ENCODE measurements around the gene FEM1C. TPM values are rescaled to one million over a fixed set of nuclear protein-coding genes. Genes with fewer than 3 reads are reported as not detected.

FEM1C gene
- total RNA-seq, 4 donors from 2014 or later, result 32.0 to 73.9 (median 44.7) TPM

GRCh38 chr5:115471345-115472063 is 73.1 kb downstream of the FEM1C start:
- 73 to 100% methylated on average over 2 to 4 of the region's 6 CpGs for WGBS, 2 donors (ENCODE audit: low coverage in 1 of 2)
- TF ChIP-seq POLR2AphosphoS5 (IDR thresholded peaks at IDR 0.05) (peak; percentile 20), CTCF (IDR thresholded peaks at IDR 0.05) (no peak), POLR2A (IDR thresholded peaks at IDR 0.05) (no peak), EP300 (IDR thresholded peaks at IDR 0.05) (no peak)
- no peak overlapping the region for H3K4me3 ChIP-seq
- ATAC-seq, result no peak
- H3K27ac ChIP-seq, result no peak overlapping the region
- peaks cover 0 to 17% (median 0%) of the 10 kb centered on the region in 3 donors for H3K4me1 ChIP-seq
- H3K36me3 ChIP-seq, result no peaks in the 10 kb centered on the region
- H3K27me3 ChIP-seq, result no peaks in the 10 kb centered on the region
- no peaks in the 10 kb centered on the region for H3K9me3 ChIP-seq

- no peak for ATAC-seq
- WGBS, 2 donors (ENCODE audit: low coverage in 1 of 2), result 86 to 88% methylated on average over 1 of the region's 1 CpG
Observed at GRCh38 chr5:115470921-115471320, 73.7 kb downstream of the FEM1C start.

More at GRCh38 chr5:115470921-115471320, 73.7 kb downstream of the FEM1C start:
- H3K27ac ChIP-seq, result no peak overlapping the region
- H3K4me3 ChIP-seq, result no peak overlapping the region
- no peaks in the 10 kb centered on the region for H3K9me3 ChIP-seq
- H3K27me3 ChIP-seq, result no peaks in the 10 kb centered on the region
- no peaks in the 10 kb centered on the region for H3K36me3 ChIP-seq
- H3K4me1 ChIP-seq, result peaks cover 0 to 17% (median 0%) of the 10 kb centered on the region in 3 donors
- TF ChIP-seq POLR2AphosphoS5 (IDR thresholded peaks at IDR 0.05), result no peak
- TF ChIP-seq POLR2A (IDR thresholded peaks at IDR 0.05), result no peak
- no peak for TF ChIP-seq CTCF (IDR thresholded peaks at IDR 0.05)
- no peak for TF ChIP-seq EP300 (IDR thresholded peaks at IDR 0.05)

Small RNA genes within 50 kb of the gene (small RNA-seq; reads per million reads assigned to genes)
- gene AC008628.1, result 0 reads per million in 4 donors
- 0 reads per million in 4 donors for gene AC008628.2

Other genes starting within 250 kb of the FEM1C start
- 10 to 100 TPM in 2 of 4 donors, 1 to 10 TPM in 2; 6.1 to 19.9 (median 11.9) TPM for gene CCDC112, start 248.1 kb downstream of the FEM1C start, total RNA-seq
- 1 to 10 TPM; 1.2 to 4.7 (median 3.1) TPM for gene TICAM2, start 57.7 kb upstream of the FEM1C start, total RNA-seq
- 100 to 1,000 TPM; 100 to 148 (median 120) TPM for gene TMED7, start 81.3 kb upstream of the FEM1C start, total RNA-seq

All from gastroesophageal sphincter (tissue), 4 donors.